KOPT-K1 (cell line): ENCODE results near the gene SLC22A16.

ENCODE experiments used
- H3K27ac ChIP-seq: fragments of 200-600 bp; sonication (generic); 2 replicates; pipeline ENCODE4 v1.5.1; 2016; ENCODE audit warnings: antibody characterized with exemption, mild to moderate bottlenecking, low read depth, low read length; ENCODE audit not compliant: poor library complexity, severe bottlenecking
- H3K36me3 ChIP-seq: fragments of 200-600 bp; sonication (generic); 2 replicates; pipeline ENCODE4 v1.5.1; 2017; ENCODE audit warnings: antibody characterized with exemption, mild to moderate bottlenecking, low read length, moderate library complexity; ENCODE audit not compliant: insufficient read depth
- H3K9me3 ChIP-seq: fragments of 200-600 bp; sonication (generic); 2 replicates; pipeline ENCODE4 v1.5.1; 2017; ENCODE audit warnings: antibody characterized with exemption, low read length, mild to moderate bottlenecking; ENCODE audit not compliant: insufficient read depth, poor library complexity, severe bottlenecking

SLC22A16 gene

GRCh38 chr6:110412360-110412759 lies 64.1 kb downstream of the SLC22A16 start:
- Histone ChIP-seq H3K36me3 (no peaks in the 10 kb centered on the region), H3K9me3 (no peaks in the 10 kb centered on the region), H3K27ac (no peak overlapping the region)

DNA sequence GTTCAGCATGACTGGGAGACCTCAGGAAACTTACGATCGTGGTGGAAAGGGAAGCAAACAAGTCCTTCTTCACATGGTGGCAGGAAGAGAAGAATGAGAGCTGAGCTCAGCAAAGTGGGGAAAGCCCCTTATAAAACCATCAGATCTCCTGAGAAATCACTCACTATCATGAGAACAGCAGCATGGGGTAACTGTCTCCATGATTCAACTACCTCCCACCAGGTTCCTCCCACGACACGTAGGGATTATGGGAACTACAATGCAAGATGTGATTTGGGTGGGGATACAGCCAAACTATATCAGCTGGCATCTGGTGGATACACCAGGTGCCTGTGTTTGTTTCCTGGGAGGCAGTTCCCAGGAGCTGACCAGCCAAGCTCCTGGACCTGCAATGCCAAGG lies 65.9 kb downstream of the SLC22A16 start:
- H3K27ac ChIP-seq = no peak overlapping the region
- H3K36me3 ChIP-seq = no peaks in the 10 kb centered on the region
- H3K9me3 ChIP-seq = no peaks in the 10 kb centered on the region

- no peak overlapping the region for H3K27ac ChIP-seq
- no peaks in the 10 kb centered on the region for H3K9me3 ChIP-seq
- H3K36me3 ChIP-seq = no peaks in the 10 kb centered on the region
Observed at GRCh38 chr6:110409794-110410193, 66.6 kb downstream of the SLC22A16 start.

GRCh38 chr6:110408901-110409300 lies 67.5 kb downstream of the SLC22A16 start:
- Histone ChIP-seq H3K9me3 (no peaks in the 10 kb centered on the region), H3K27ac (no peak overlapping the region), H3K36me3 (no peaks in the 10 kb centered on the region)

- Histone ChIP-seq H3K36me3 (no peaks in the 10 kb centered on the region), H3K9me3 (no peaks in the 10 kb centered on the region), H3K27ac (no peak overlapping the region)
Observed at GRCh38 chr6:110404607-110405006, 71.8 kb downstream of the SLC22A16 start.

DNA sequence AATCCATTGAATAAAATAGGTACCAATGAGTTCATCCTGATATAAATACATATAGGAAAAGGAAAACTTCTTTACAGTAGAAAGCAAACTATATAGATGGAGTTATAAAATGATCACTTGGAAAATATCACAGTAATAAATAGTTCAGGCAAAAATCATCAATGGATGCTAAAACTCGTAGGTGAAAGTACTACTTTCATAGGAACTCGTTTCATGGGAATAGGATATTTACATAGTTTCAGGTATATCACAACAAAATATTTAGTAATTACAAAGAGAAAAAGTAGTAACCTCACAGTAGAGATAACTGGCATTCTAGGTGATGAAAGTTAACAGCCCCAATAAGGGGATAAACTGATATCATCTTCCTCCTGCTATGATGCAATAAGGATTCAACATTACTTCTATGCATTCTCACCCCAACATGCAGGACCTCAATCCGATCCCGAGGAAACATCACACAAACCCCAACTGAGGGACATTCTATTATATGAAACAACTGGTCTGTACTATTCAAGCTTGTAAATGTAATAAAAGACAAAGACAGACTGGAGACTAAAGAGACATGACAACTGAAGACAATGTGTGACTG lies 74.7 kb downstream of the SLC22A16 start:
- Histone ChIP-seq H3K9me3 (no peaks in the 10 kb centered on the region), H3K27ac (no peak overlapping the region), H3K36me3 (no peaks in the 10 kb centered on the region)

DNA sequence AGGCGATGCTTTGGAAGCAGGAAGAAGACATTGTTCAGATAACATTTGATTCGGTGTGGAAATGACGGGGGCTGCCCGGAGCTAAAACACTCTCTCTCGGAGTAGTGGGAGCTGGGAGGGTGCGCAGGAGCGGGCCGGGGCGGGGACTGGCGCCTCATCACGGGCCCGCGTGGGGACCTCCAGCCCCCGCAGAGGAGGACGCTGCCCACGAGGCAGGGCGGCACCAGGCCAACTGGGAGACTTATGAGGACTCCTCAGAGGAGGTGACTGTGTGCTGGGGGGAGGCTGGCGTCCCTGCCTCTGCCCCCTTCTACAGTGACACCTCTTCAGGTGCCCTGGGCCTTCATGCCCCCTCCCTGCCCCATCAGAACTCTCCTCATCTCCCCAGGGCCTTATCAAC lies 76.2 kb downstream of the SLC22A16 start:
- H3K27ac ChIP-seq = no peak overlapping the region
- H3K36me3 ChIP-seq = no peaks in the 10 kb centered on the region
- no peaks in the 10 kb centered on the region for H3K9me3 ChIP-seq

GRCh38 chr6:110399219-110400071 lies 77.0 kb downstream of the SLC22A16 start:
- H3K9me3 ChIP-seq = no peaks in the 10 kb centered on the region
- no peaks in the 10 kb centered on the region for H3K36me3 ChIP-seq
- H3K27ac ChIP-seq = no peak overlapping the region

DNA sequence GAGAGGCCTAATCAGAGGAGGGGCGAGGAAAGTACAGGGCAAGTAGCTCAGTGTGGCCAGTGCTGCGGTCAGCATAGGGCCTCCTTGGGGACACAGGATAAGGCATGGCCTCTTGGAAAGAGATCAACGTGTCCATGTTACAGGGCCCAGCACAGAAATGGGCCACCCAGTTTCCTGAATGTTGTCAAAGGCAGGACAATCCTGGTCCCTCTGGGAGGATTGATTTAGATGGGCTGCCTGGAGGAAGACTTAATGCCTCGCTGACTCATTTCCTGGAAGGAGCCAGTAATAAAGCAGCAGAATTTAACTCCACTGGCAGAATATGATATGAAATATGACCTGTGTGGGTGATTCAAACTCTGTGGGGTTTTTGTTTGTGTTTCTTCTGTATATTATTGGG lies 77.6 kb downstream of the SLC22A16 start:
- H3K36me3 ChIP-seq = no peaks in the 10 kb centered on the region
- H3K9me3 ChIP-seq = no peaks in the 10 kb centered on the region
- no peak overlapping the region for H3K27ac ChIP-seq

GRCh38 chr6:110395221-110395620 lies 81.2 kb downstream of the SLC22A16 start:
- Histone ChIP-seq H3K9me3 (no peaks in the 10 kb centered on the region), H3K36me3 (no peaks in the 10 kb centered on the region), H3K27ac (no peak overlapping the region)

DNA sequence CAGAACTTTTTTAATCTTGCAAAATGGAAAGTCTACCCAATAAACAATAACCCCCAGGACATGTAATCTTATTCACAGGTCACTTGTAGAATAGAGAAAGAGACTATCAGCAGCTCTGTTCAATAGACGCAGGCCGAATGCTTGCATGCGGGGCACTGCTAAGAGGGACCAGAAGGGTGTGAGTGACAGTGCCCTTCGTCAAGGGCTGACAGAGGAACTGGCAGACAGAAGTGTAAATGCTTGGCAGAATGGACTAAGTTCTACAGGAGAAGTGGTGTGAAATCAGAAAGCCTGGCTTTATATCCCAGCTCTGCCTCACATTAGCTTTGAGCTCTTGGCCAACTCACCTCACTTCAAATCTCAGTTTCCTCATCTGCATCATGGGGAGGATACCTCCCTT lies 82.0 kb downstream of the SLC22A16 start:
- Histone ChIP-seq H3K27ac (no peak overlapping the region), H3K36me3 (no peaks in the 10 kb centered on the region), H3K9me3 (no peaks in the 10 kb centered on the region)

- Histone ChIP-seq H3K36me3 (no peaks in the 10 kb centered on the region), H3K9me3 (no peaks in the 10 kb centered on the region), H3K27ac (no peak overlapping the region)
Observed at GRCh38 chr6:110392727-110393126, 83.7 kb downstream of the SLC22A16 start.

DNA sequence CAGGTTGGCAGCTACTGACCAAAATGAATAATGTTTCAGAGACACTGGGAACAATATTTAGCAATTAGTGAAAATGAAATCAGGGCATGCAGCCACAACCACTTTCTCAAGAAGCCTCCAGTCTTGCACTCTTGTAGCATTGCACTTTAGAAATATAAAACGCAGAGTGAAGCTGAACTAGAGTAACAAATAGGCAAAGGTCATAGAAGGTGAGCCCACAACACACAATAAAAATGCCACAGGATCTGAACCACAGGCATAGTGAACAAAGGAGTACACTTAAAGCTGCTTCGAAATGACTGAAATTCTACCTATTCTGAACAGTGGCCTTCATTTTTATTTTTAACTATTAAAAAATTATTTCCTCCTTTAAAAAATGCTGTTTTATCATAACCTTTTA lies 86.0 kb downstream of the SLC22A16 start:
- H3K36me3 ChIP-seq = no peaks in the 10 kb centered on the region
- H3K27ac ChIP-seq = peak overlapping the region; percentile 49
- H3K9me3 ChIP-seq = no peaks in the 10 kb centered on the region

- Histone ChIP-seq H3K9me3 (no peaks in the 10 kb centered on the region), H3K36me3 (no peaks in the 10 kb centered on the region), H3K27ac (peak overlapping the region; percentile 49)
Observed at GRCh38 chr6:110389689-110390382, 86.6 kb downstream of the SLC22A16 start.

DNA sequence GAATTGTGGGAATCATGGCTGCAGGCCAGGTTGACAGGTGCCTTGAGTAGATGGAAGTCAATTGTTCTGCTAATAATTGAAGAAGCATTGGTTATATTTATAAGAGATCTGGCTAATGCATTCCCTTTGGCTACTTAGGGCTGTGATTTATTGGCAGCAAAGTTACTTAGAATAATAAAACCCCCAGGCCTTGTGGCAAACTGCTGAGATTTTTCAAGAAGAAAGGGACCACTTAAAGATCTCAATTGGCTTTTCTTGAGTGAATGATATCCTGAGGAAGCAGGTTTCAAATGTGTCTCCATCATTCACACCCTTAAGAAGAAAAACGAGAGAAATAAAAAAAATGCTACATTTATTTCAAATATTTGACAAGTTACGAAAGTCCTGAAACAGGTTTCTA lies 88.4 kb downstream of the SLC22A16 start:
- no peak overlapping the region for H3K27ac ChIP-seq
- H3K9me3 ChIP-seq = no peaks in the 10 kb centered on the region

More for the DNA sequence above, 88.4 kb downstream of the SLC22A16 start:
- H3K36me3 ChIP-seq = no peaks in the 10 kb centered on the region
